Measurements from ENCODE around the gene CC2D1B.

The CC2D1B gene

DNA sequence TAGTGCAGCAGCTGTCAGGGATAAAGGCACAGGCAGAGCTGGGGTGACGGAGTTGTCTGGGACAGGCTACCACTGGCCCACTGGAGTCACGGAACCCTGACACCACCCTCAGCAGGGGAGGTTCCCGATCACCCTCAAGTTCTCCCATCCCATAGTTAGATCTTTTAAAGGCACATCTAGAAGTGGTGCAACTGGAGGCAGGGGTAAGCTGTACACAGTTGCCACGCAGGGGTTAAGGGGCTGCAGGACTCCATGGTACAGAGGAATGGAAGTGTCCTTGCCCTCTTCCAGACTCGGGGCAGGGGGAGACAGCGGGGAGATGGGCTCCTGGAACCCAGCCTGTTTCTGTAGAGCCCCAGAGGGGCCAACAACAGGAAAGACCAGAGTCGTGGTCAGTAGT is 13.3 kb downstream of the CC2D1B start:
- Histone ChIP-seq H3K27me3 (replicated peaks; ENCODE audit: control insufficient read depth, insufficient read depth, low read length) (no peaks in the 10 kb centered on the region), H3K4me3 (replicated peaks; ENCODE audit: low read depth, low read length) (no peak overlapping the region), H3K36me3 (ENCODE audit: control insufficient read depth, insufficient read depth, low read length) (peaks cover 41% of the 10 kb centered on the region)
- no peak for TF ChIP-seq CTCF (IDR thresholded peaks at IDR 0.05; ENCODE audit: insufficient read depth, low read length, poor library complexity, severe bottlenecking)
- no peak for DNase-seq (ENCODE audit: extremely low read depth, insufficient read length)

GRCh38 chr1:52348704-52349300 is 17.2 kb downstream of the CC2D1B start:
- peaks cover 9% of the 10 kb centered on the region for H3K36me3 ChIP-seq (ENCODE audit: control insufficient read depth, insufficient read depth, low read length)
- H3K27me3 ChIP-seq (replicated peaks; ENCODE audit: control insufficient read depth, insufficient read depth, low read length) = no peaks in the 10 kb centered on the region
- DNase-seq (ENCODE audit: extremely low read depth, insufficient read length) = no peak
- no peak for TF ChIP-seq CTCF (IDR thresholded peaks at IDR 0.05; ENCODE audit: insufficient read depth, low read length, poor library complexity, severe bottlenecking)
- H3K4me3 ChIP-seq (replicated peaks; ENCODE audit: low read depth, low read length) = no peak overlapping the region

DNA sequence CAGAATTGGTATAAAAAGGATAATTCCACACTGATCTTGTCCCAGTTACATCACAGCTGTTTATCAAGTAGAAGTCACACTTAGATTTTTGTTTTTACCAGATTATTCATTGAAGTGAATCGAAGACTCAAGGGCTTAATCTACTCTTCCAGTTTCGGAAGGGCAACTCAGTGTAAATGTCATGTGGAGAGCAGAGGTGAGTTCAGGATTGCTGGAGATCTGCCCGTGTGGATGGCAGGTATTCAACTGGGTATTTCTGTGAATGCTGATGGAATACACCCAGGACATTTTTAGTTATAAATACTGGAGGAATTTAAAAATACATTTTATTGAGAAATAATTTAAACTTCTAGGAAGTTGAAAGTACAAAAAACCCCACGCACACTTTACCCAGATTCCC is 19.4 kb downstream of the CC2D1B start:
- no peaks in the 10 kb centered on the region for H3K27me3 ChIP-seq (replicated peaks; ENCODE audit: control insufficient read depth, insufficient read depth, low read length)
- H3K4me3 ChIP-seq (replicated peaks; ENCODE audit: low read depth, low read length) = no peak overlapping the region
- DNase-seq (ENCODE audit: extremely low read depth, insufficient read length) = no peak
- TF ChIP-seq CTCF (IDR thresholded peaks at IDR 0.05; ENCODE audit: insufficient read depth, low read length, poor library complexity, severe bottlenecking) = no peak
- H3K36me3 ChIP-seq (ENCODE audit: control insufficient read depth, insufficient read depth, low read length) = no peaks in the 10 kb centered on the region

GRCh38 chr1:52345252-52345651 is 20.8 kb downstream of the CC2D1B start:
- no peak for DNase-seq (ENCODE audit: extremely low read depth, insufficient read length)
- no peaks in the 10 kb centered on the region for H3K36me3 ChIP-seq (ENCODE audit: control insufficient read depth, insufficient read depth, low read length)

DNA sequence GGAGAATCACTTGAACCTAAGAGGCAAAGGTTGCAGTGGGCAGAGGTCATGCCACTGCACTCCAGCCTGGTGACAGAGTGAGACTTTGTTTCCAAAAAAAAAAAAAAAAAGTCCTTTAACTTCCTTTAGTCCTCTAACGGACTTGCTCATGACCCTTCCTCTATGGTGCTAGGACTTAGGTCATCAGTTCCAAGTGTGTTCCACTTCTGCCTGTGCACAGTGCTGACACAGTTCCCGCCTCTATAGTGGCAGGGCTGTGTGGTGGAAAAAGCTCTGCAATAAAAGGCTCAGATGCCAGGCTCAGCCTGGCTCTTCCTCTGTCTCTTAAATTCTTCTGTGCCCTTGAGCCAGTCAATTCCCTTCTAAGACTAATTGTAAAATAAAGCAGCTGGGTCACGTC is 22.0 kb downstream of the CC2D1B start:
- H3K36me3 ChIP-seq (ENCODE audit: control insufficient read depth, insufficient read depth, low read length) = no peaks in the 10 kb centered on the region
- no peak for DNase-seq (ENCODE audit: extremely low read depth, insufficient read length)
- TF ChIP-seq CTCF (IDR thresholded peaks at IDR 0.05; ENCODE audit: insufficient read depth, low read length, poor library complexity, severe bottlenecking) = no peak
- H3K27me3 ChIP-seq (replicated peaks; ENCODE audit: control insufficient read depth, insufficient read depth, low read length) = no peaks in the 10 kb centered on the region
- no peak overlapping the region for H3K4me3 ChIP-seq (replicated peaks; ENCODE audit: low read depth, low read length)

More at GRCh38 chr1:52345252-52345651, 20.8 kb downstream of the CC2D1B start:
- Histone ChIP-seq H3K4me3 (replicated peaks; ENCODE audit: low read depth, low read length) (no peak overlapping the region), H3K27me3 (replicated peaks; ENCODE audit: control insufficient read depth, insufficient read depth, low read length) (no peaks in the 10 kb centered on the region)
- no peak for TF ChIP-seq CTCF (IDR thresholded peaks at IDR 0.05; ENCODE audit: insufficient read depth, low read length, poor library complexity, severe bottlenecking)

All from GM06990 (cell line).